ENCODE data around the gene UCK2.

UCK2 gene

DNA sequence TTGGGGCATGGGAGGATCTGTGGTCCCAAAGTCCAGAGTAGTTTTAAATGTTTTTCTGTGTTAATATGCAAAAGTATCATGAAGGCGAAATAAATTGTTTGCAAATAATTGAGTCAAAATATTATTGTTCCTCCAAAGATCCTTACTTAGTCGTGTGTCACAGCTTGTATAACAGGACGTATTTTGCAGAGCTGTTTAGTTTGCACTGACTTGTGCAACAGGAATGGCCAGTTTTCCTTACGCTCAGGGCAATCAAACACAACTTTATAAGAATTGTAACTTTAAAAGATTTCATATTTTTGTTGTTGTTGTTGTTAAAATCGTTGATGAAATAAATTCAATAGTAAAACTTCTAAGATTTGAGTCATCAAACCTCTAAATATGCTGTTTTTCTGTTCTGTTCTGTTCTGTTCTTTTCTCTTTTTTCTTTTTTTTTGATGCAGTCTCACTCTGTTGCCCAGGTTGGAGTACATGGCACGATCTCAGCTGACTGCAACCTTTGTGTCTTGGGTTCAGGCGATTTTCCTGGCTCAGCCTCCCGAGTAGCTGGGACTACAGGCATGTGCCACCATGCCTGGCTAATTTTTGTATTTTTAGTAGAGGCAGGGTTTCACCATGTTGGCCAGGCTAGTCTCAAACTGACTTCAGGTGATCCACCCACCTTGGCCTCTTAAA lies 60.6 kb downstream of the UCK2 start:
- TF ChIP-seq, protein P1, sequence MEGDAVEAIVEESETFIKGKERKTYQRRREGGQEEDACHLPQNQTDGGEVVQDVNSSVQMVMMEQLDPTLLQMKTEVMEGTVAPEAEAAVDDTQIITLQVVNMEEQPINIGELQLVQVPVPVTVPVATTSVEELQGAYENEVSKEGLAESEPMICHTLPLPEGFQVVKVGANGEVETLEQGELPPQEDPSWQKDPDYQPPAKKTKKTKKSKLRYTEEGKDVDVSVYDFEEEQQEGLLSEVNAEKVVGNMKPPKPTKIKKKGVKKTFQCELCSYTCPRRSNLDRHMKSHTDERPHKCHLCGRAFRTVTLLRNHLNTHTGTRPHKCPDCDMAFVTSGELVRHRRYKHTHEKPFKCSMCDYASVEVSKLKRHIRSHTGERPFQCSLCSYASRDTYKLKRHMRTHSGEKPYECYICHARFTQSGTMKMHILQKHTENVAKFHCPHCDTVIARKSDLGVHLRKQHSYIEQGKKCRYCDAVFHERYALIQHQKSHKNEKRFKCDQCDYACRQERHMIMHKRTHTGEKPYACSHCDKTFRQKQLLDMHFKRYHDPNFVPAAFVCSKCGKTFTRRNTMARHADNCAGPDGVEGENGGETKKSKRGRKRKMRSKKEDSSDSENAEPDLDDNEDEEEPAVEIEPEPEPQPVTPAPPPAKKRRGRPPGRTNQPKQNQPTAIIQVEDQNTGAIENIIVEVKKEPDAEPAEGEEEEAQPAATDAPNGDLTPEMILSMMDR (IDR thresholded peaks at IDR 0.05; ENCODE audit: low read depth, low read length) = no peak
- no peak overlapping the region for H3K4me3 ChIP-seq (ENCODE audit: low read depth, low read length)

DNA sequence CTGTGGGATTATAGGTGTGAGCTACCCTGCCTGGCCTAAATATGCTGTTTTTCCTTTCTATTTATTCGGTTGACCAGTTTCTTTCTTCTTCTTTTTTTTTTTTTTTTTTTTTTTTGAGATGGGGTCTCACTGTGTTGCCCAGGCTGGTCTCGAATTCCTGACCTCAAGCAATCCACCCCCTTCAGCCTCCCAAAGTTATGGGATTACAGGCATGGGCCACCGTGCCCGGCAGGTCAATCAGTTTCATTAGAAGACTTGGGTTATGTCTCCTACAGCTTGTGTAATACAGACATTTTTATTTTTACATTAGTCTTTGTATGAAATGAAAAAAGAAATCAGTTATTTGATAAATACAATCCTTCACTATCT lies 61.1 kb downstream of the UCK2 start:
- TF ChIP-seq, protein P1 (IDR thresholded peaks at IDR 0.05; ENCODE audit: low read depth, low read length) = no peak

DNA sequence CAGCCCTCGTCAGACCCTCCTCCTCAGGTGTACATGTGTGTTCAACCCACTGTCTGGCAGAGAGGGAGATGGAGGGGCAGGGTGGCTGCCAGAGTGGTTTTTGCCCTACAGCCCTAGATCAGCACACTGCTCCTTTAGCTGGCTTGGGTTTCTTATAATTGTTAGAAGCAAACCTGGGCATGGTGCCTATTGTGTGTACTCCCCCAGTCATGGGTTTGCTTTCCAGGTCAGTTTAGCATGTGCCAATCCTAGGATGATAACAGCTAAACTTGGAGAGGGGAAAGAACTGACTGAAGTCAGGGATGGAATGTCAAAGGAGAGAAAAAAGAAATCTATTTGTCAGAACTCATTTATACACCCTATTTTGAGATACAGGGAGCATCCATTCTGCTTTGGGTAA lies 63.3 kb downstream of the UCK2 start:
- TF ChIP-seq, protein P1 (IDR thresholded peaks at IDR 0.05; ENCODE audit: low read depth, low read length) = no peak
- H3K4me3 ChIP-seq (ENCODE audit: low read depth, low read length) = no peak overlapping the region

More for the DNA sequence above, 61.1 kb downstream of the UCK2 start:
- no peak overlapping the region for H3K4me3 ChIP-seq (ENCODE audit: low read depth, low read length)

DNA sequence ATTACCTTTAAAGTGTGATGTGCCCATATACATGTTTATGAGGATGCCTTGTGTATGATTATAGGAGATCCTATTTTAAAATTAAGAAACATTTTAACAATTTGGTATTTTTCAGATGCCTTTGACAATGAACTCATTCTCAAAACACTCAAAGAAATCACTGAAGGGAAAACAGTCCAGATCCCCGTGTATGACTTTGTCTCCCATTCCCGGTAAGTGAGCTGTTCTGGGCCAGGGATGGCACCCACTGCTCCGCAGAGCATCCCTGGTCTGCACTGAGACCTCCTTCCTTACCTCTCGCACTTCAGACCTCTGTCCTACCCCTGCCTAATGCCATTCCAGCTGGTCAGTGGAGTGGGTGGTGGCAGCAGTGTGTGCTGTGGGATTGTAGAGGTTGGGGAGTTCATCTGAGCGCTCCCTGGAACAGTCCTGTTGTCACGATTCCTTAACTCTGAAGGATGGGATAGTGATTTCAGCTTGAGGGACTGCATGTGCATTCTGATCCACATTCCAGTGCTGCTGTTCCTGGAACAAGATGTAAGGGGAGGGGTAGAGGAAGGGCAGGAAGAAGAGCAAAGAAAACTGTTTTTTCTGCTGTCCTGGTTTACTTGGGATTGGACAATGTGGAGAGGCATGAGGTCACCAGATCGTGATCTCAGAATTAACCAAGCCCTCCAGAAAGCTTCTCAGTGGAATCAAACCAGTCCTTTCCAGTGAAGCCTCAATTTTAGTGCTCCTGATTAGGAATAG lies 63.9 kb downstream of the UCK2 start:
- H3K4me3 ChIP-seq (ENCODE audit: low read depth, low read length) = no peak overlapping the region
- TF ChIP-seq, protein P1 (IDR thresholded peaks at IDR 0.05; ENCODE audit: low read depth, low read length) = no peak

DNA sequence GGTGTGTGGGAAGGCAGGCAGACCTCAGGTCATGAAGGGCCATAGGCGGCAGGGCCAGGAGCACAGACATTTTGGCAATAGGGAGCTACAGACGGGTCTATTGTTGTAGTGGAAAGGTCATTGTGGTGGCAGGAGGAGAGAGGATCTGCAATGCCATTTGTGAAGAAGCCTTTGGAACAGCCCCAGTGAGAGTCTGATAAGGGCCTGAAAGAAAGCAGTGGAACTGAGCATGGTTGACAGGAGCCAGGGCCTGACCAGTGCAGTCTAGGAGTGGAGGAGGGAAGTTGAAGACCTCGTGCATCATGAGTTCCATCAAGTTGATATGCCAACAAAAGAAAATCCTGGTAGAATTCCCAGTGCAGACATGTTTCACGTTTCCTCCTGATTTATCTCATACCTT lies 65.5 kb downstream of the UCK2 start:
- H3K4me3 ChIP-seq (ENCODE audit: low read depth, low read length) = no peak overlapping the region
- TF ChIP-seq, protein P1 (IDR thresholded peaks at IDR 0.05; ENCODE audit: low read depth, low read length) = no peak

DNA sequence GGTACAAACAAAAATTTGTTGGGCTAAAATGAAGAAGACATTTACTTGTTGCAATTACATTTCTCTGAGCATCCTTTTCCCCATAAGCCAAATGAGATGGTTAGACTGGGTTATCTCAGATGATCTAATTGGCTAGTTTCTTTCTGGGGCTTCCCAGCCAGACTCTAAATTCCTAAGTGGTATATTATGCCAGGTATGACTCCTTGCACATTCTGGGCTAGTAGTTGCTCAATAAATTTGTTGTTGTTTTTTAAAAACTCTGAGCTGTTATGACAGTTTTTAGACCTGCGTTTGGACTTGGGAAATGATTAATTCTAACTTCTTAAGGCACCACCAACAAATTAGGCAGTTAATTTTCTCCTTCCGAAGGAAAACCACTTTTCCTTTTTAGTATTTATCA lies 66.1 kb downstream of the UCK2 start:
- no peak overlapping the region for H3K4me3 ChIP-seq (ENCODE audit: low read depth, low read length)
- TF ChIP-seq, protein P1 (IDR thresholded peaks at IDR 0.05; ENCODE audit: low read depth, low read length) = no peak

DNA sequence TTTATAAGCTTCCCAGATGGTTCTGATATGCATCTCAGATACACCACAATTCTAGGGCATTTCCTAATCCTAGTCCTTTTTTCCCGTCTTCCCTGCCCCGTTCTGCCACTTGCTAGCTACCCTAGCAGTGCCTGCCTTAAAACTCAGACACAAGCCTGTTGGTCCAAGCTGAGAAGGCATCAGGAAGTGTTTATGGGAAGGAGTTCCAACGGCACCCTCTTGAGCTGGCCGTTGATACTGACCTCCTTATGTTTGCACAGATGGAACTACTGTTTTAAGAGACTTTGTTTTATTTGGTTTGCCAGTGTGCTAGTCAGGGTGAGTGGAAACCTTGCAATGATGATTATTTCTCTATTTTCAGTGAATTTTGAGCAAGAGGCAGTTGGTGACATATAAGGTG lies 67.2 kb downstream of the UCK2 start:
- TF ChIP-seq, protein P1 (IDR thresholded peaks at IDR 0.05; ENCODE audit: low read depth, low read length) = no peak
- H3K4me3 ChIP-seq (ENCODE audit: low read depth, low read length) = no peak overlapping the region
